ENCODE measurements around the gene PSMC5.

- TF ChIP-seq POLR2A (IDR thresholded peaks at IDR 0.05) (no peak), CTCF (IDR thresholded peaks at IDR 0.05) (no peak)
Measured at GRCh38 chr17:63820963-63821561, 6.2 kb upstream of the PSMC5 start.

All from adrenal gland (tissue), 5 donors.